NCI-H2196 (cell line): ENCODE measurements around the gene SEMA5A.

ENCODE experiments used
- DNase-seq: peaks from one replicate; lab custom pipeline; 2025; ENCODE audit not compliant: unreplicated experiment; lab: John Stamatoyannopoulos, UW

The SEMA5A gene

DNA sequence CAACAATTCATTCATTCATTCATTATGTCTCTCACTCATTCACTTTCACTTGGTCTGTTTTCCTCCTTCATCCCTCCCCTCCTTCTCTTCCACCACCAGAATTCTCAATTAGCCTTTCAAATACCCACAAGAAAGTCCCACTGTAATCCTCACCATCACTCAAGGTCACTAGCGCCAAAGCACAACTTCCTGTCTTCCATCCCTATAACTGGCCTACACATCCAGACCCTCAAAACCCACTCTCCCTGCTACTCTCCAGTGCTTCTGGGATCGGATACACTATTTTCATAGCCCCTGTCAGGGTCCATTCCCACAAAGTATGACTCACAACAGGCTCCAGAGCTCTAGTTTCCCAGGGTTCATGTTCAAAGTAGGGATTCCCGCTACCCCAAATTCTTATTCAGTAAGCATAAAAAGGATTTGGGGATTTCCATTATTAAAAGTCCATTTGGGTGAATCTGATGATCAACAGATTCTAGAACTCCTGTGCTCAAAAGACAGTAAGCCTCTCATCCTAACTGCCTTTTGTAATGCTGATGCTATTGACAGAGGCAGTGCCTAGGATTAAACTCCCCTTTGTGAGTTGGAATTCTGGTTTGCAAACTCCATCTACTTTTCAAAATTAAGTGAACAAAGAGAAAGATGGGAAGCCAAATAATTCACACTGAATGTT, 250.9 kb downstream of the SEMA5A start:
- DNase-seq, result no peak

DNA sequence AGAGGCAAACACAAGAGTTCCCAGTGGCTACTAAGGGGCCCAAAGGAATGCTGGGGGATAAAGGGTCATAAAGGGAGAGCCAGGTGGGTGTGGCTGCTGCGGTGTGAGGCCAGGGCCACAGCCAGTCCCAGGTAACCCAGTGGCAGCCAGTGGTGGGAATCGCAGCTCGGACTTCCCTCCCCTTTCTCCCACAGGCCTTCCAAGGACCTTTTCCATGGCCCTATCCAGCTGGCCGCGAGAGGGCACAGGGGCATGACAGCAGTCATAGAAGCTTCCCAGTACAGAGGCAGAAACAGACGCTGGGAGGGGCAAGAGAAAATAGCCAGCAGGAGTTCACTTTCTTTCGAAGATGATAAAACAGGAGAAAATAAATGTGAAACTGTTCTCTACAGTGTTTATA, 257.6 kb downstream of the SEMA5A start:
- no peak for DNase-seq

- DNase-seq, result no peak
These were observed 261.0 kb downstream of the SEMA5A start for GRCh38 chr5:9284781-9285307.

DNA sequence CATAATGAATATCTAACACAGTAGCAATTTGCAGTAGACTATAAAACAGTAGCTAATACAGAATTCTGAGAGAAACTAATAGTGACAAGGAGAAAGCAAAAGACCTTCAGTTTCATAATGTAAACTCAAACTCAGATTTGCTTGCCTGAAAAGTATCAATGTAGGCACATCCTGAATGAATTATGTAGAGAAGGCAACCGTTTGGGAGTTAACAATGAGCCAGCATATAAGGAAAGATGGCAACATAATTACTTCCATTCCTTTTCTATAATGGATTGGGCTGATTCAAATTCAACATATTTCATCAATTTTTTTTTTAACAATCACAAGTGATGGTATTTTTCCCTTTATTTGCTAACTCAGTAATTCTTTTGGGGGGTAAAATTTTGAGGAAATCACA, 261.6 kb downstream of the SEMA5A start:
- DNase-seq, result no peak

- no peak for DNase-seq
These were observed 262.4 kb downstream of the SEMA5A start for GRCh38 chr5:9283473-9283872.

GRCh38 chr5:9283021-9283420, 262.9 kb downstream of the SEMA5A start:
- DNase-seq, result no peak

GRCh38 chr5:9282211-9282610, 263.7 kb downstream of the SEMA5A start:
- no peak for DNase-seq

DNA sequence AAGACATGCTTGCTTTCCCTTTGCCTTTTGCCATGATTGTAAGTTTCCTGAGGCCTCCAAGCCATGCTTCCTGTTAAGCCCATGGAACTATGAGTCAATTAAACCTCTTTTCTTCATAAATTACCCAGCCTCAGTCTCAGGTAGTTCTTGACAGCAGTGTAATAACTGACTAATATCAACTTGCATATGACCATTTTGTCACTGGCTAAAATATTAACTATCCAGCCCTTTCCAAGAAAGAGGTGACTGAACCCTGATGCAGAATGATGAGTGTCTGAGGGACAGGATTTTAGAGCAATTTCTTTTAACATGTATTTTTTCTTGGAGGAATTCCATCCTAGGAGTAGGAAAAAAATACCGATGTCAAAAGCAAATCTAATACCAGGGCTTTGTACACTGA, 266.1 kb downstream of the SEMA5A start:
- no peak for DNase-seq

DNA sequence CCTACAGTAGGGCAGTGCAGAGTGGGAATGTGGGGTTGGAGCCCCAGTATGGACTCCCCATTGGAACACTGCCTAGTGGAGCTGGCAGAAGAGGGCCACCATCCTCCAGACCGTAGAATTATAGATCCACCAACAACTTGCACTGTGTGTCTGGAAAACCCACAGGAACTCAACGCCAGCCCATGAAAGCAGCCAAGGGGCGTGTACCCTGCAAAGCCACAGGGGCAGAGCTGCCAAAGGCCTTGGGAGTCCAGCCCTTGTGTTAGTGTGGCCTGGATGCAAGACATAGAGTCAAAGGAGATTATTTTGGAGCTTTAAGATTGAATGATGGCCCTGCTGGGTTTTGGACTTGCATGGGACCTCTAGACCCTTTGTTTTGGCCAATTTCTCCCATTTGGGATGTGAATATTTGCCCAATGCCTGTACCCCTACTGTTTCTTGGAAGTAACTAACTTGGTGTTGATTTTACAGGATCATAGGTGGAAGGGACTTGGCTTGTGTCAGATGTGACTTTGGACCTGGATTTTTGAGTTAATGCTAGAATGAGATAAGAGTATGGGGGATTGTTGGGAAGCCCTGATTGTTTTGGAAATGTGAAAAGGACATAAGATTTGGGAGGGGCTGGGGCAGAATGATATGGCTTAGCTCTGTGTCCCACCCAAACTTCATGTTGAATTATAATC, 266.8 kb downstream of the SEMA5A start:
- DNase-seq, result no peak

DNA sequence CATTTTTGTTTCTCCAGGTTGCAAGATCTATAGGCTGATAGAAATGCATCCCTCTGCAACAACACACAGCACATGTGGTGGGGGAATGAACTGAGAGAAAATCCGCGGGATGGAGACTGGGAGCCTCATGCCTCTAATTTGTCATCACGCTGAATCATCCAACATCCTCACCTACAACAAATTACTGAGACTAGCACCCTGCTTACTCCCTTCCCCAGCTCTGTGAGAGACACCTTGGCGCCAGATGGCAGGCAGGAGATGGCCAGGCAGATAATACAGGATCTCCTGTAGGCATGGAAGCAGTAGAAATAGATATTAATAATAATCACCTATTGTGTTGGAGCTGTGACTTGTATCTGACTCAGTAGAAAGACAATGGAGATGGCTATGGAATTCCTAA, 276.9 kb downstream of the SEMA5A start:
- DNase-seq, result no peak

DNA sequence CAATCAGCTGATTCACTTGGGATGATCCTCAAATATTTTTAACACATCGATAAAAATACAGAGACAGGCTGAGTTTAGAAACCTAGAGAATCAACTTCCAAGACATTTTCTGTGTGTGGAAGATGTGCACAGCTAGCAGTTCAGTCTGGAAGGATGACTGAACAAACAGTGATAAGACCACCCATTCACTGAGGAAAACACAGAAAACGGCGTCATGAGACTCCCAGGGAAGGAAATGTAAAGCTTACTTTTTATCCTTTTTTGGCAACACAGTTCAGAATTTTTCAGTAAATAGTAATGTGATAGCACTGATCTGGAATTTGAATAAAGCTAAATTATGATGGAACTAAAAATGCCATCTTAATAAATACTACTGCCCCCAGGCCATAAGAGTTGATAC, 277.6 kb downstream of the SEMA5A start:
- DNase-seq, result no peak

DNA sequence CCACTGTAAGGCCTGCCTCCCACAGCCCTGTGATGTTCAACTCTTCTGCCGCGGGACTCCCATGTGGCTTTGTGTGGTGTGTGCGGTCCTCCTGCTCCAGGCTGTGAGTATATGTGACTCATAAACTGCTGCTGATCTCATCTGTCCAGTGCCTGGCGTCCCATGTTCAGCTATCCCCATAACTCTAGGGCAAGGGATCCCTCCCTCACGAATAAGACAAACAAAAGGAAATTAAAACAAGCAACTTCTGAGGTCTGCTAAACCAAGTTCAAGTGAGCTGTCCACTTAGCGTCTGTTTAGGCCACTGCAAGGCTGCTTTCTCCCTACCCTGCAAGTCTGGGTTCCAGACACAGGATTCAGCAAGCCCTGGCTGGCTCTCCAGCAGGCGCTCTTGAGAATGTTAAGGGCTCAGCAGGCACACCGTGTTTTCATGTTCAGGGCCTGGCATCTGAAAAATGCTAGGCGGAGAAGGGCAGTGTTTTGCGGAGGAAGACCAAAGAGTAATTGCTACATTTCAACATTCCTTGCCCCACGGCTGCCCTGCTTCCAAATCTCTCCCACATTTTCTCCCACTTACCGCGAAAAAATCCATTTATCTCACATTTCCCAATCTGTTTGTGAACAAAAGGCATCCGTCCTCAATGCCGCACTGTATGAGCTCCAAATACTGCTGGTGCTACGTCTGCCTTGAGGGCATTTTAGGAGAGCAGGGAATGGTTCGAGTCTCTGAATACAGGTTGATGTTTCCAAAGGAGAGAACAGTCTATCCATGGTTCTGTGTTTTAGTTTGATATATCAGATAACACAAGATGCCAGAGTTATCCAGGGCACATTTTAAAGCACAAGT, 280.2 kb downstream of the SEMA5A start:
- DNase-seq, result no peak

- no peak for DNase-seq
These were observed 281.6 kb downstream of the SEMA5A start for GRCh38 chr5:9264301-9264700.

DNA sequence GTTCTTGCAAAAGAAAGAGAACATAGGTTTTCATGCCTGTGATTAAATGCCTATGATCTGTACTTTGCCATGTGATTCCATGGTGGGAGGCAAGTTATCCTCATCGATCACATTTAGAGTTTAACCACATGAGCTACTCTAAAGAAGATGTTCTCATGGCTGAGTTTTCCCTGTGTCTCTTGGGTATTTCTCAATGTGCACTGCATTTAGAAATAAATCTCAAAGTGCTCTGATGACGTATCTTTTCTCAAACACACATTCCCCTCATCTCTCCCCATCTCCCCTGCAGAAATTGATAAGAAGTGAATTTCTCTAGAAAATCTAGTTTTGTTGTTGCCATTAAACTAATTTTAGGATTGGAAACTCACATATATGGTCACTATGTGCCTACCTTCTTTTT, 282.2 kb downstream of the SEMA5A start:
- DNase-seq, result no peak

DNA sequence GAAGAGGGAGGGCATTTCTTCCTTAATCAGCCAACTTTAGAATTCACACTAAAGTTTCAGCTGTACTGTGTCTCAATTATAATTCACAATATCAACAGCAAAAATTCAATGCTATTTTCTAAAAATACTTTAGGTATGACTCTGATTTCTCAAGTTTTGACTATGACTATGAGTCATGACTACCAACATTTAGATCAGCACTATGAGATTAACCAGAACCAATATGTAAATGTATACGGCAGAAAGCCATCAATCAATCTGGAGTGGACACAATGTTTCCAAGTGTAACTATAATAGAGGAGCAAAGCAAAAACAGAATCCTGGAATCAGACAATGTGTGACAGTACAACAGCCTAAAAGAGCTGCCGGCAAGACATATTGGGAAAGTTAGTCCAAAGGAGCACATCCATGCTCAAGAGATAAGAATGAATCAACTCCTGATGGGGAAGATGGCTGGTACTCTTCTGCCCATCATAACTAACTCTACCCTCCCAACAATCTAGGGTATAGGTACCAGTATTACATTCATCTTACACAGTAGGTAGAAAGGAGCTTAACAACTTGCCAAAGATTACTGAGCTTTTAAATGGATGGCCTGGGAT, 294.4 kb downstream of the SEMA5A start:
- DNase-seq, result no peak

- DNase-seq, result no peak
These were observed 296.6 kb downstream of the SEMA5A start for GRCh38 chr5:9249231-9249630.

- no peak for DNase-seq
These were observed 300.8 kb downstream of the SEMA5A start for GRCh38 chr5:9245071-9245470.

- DNase-seq, result no peak
These were observed 301.5 kb downstream of the SEMA5A start for GRCh38 chr5:9244417-9244816.

DNA sequence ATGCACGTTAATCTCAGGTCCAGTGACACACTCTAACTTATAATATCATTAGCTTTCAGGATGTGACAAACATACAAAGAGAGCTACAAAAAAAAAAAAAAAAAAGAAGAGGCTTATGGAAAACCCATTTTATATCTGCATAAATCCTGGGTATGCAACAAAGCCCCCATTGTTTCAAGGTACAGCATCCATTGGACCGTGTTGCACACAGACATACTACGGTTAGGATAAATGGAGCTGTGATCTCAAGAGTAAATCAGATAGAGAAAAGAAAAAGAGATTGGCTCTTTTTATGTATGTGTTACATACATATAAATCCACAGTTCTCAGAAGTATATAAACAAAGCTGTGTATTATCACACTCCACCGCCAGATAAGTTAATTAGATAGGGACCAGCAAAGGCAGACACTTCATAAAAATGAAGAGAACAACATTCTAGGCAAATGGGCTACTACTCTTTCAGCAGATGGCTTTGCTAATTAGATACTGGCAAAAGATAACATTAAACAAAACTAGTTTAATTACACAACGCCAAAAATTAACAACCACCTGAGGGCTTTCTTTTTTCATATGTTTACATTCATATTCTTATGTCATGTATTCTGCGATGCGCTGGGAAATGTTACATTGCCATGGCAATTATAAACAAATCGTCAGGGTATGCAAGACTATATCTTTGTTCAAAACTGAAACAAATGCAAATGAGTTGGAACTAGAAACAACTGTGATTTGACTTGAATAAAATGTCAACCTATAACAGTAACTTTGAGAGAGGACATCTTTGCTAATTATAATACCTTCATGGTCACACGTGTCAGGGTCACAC, 304.2 kb downstream of the SEMA5A start:
- no peak for DNase-seq

DNA sequence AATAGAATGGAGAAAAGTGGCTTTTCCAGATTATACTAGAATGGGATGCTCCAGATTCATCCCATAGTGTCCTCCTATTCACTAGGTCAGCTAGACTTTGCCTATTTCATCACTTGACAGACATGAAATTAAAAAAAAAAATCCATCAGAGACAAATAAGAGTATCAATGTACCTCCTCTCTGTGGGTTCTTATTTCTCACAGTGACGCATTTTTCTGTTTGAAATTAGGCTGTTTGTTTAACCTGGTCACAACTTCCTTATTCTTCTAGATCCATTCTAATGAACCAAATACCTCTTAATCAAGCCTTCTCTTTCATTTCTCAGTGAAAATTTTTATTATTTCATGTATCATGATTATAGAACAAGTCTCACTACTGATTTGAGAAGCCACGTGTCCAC, 305.4 kb downstream of the SEMA5A start:
- DNase-seq, result no peak

DNA sequence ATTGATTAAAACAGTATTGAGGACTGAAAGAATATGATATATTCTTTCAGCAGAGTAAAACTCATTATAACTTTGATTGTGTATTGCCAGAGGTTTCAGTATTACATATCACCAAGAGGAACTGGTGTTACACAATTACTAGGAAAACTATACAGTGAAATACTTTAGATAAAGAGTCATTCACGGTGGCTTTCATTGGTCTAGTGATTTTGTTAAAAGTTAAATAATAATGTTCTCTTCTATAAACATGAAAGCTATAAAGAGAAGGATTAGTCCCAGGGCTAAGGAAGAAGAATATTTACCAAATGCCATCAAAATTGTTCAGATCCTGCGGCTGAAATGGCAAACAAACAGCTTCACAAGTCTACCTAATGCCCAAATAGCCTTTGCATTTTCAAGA, 306.2 kb downstream of the SEMA5A start:
- no peak for DNase-seq
